ENCODE measurements around the gene TREX2.

The TREX2 gene, protein sequence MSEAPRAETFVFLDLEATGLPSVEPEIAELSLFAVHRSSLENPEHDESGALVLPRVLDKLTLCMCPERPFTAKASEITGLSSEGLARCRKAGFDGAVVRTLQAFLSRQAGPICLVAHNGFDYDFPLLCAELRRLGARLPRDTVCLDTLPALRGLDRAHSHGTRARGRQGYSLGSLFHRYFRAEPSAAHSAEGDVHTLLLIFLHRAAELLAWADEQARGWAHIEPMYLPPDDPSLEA

DNA sequence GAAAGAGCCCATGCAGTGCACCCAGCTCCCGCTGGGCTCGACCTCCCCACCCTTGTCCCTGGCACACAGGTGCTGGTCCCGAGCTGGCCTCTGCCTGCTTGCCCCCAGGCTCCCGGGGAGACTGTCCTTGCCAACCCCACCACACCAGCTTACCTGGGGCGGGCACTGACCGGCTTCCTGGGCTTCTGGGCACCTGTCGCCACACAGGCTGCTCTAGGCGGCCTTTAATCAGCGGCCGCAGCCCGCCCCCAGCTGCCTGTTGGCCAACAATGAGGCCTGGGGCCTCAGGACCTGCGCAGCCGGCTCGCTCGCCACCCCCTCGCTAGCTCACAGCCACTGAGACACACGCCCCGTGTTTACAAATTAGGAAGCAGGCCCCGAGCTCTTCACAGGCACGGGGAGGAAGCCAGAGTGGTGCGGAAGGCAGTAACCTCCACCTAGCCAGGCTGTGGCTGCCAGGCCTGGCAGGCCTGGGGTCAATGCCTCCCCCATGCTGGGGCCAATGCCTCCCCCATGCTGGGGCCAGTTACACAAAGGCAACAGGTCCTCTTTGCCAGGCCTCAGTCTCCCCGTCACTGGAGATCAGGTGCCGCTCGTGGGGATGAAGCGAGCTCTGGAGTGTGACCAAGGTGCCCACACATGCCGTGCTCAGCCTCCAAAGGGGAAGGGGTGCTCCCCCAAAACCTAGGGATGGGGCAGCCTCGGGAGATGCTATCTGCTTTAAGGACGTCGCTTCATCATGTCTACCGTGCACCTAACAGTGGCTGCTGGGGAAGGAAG is at the start of gene TREX2:
Gene TREX2 (minus strand): TSS at position 201 of the 780 bp plus-strand sequence. CDS start 626 bp downstream, outside the sequence.
- DNase-seq (ENCODE audit: low read depth) = no peak

DNA sequence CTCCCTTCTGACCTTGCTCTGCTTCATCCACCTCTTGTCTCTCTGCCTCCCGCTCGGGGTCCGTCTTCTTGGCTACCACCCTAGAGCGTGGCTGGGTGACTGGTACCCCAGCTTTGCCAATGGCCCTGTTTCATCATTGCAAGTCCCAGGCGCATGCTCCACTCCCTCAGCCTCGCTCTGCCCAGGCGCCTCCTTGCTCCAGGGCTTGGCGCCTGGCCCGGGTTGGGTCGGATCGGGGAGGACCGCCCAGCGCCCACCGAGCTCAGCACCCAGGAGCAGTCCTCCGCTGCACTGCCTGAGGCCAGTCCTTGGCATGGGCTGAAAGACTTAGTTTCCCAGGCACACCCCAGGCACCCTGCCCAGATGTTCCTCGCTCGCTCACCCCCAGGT is 49.5 kb upstream of the TREX2 start:
- no peak for DNase-seq (ENCODE audit: low read depth)

DNA sequence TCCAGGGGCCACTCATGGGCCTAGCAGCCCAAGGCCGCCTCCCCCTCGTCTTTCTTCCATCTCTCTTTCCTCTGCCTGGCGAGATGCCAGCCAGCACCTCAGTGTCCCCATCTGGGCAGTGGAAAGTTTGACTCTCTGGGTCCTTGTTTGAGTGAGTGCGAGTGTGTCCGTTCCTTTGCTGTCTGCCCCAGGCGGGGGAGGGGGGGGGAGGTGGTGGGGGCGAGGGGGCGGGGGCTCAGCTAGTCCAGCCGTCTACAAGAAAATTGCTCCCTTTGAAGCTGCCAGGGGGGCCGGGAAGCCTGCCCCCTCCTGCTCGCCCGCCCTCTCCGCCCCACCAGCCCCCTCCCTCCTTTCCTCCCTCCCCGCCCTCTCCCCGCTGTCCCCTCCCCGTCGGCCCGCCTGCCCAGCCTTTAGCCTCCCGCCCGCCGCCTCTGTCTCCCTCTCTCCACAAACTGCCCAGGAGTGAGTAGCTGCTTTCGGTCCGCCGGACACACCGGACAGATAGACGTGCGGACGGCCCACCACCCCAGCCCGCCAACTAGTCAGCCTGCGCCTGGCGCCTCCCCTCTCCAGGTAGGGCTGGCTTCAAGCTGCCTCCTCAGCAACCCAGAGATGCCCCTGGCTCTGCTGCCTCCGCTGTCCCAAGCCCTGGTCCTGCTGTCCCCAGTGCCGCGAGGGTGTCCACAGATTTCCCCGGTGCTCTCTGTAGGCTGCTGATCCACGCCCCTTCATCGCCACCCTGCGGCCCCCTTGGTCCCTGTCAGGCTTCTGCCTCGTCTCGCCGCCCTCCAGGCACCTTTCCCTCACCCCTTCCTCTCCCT is 48.9 kb upstream of the TREX2 start, which contains the start of gene BGN:
Gene BGN (plus strand): TSS at position 440 of the 821 bp plus-strand sequence. CDS start 9,652 bp downstream, outside the sequence.
- no peak for DNase-seq (ENCODE audit: low read depth)

DNA sequence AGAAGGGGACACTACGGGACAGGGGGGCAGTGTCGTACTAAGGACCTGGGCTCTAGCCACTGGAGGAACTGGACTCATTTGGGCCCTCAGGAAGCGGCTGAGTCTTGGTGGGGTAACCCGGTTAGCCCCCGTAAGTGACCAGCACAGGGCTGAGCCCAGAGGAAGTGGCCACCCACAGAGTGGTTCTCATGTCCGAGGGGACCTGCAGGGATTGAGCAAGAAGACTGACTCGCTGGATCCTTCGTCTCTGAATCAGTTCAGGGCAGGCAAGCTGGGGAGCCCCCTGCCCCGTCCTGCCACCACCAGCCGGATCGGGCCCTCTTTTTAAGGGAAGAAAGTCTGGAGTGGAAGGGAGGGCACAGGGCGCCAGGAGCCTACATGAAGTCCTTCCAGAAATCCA is 48.2 kb upstream of the TREX2 start:
- DNase-seq (ENCODE audit: low read depth) = no peak

DNA sequence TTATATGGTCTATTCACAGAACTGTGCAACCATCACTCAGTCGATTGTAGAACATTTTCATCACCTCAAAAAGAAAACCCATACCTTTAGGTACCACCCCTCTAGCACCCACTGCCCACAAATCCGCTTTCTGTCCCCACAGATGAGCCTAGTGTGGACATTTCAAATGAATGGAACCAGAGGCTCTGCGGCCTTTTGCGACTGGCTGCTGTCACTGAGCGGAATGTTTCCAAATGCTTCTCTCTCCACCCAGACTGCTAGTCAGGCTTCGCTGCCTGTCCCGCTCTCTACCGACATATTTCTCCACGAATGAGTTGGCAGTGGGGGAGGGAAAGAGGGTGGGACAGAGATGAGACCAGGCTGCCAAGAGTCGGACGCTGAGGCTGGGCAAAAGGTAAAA is 47.2 kb upstream of the TREX2 start:
- no peak for DNase-seq (ENCODE audit: low read depth)

DNA sequence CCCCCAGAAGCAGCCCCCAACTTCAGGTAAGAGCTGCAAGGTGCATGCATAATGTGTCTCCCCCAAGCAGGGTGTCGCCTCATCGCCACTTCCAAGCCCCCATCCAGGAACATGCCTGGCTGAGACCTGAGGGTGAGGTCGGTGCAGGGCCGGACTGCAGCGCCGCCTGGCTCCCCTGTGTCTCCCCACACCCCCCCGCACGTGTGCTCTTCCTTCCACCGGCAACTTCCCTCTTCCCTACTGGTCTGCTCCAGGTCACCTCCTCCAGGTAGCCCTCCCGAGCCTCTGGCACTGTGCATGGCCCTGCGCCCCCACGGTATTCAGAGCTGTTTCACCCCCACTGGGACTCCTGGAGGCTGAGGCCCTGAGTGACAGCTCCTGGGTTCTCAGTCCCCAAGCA is 46.7 kb upstream of the TREX2 start:
- no peak for DNase-seq (ENCODE audit: low read depth)

DNA sequence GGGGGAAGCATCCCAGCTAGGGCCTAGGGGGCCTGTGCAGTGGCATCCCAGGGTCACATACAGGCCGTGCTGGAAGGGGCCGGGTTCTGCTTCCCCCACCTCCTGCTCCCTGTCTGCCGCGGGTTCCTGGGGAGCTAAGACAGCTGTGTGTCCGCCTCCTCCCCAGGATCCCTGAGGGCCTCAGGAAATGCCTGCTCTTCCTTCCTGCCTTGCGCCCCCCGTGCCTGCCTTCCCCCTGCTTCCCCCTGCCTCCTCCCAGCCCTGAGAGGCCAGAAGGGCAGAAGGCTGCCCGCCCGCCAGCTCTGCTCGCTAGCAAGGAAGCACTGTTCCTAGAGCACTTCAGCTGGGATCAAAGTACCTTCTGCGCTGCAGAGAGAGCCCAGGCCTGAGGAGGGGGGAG is 46.1 kb upstream of the TREX2 start:
- DNase-seq (ENCODE audit: low read depth) = no peak

DNA sequence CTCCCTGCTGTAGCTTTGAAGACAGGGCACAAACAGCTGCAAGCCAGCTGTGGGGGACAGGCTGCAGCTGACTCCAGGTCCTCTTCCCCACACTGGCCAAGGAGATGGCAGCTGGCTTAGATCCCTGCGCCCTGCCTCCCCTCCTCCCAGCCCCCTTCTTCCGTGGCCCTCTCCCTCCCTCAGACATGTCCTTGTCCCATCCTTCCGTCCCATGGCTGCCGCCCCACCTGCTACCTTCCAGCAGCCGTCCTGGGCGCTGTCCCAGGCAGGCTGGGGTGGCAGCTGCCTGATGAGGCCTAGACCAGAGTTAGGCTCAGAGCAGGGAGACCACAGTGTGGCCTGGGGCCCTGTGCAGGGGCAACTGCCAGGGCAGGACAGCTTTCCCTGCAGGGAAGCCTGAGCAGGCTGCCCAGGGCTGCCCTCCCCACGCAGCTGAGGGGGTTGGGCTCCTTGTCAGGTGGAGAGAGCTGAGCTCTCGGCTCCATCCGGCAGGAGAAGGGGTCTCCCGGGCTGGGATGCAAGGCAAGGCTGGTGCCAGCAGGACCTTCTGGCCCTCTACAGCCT is 45.6 kb upstream of the TREX2 start:
- DNase-seq (ENCODE audit: low read depth) = no peak

DNA sequence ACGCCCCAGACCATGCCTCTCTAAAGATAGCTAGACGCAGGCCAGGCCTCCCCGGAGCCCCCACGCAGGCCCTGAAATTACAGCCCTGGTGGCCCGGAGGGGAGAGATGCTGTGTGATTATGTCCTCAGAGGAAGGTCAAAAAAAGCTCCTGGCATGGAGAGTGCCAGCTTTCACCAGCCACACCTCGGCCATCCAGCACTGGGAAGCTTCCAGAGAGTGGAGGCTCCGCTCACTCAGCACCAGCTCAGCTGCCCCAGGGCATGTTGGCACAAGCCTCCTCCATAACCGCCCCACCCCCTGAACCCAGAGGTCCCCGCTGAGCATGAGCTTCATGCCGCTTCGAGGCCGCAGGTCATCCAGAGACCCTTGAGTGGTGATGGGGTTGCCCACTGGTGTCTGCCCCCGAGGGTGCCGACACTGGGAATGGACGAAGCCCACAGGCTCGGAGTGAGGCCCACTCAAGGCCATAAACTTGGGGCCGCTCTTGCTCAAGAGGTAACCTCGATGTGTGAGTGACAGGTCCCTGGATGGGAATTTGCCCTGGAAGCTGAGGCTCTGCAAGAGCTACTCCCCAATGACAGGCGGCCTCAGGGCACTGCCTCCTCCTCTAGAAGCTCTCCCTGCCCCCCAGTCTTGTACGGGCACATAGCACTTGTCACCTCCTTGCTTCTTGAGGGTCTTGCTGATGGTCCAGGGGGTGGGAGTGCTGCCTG is 44.5 kb upstream of the TREX2 start:
- no peak for DNase-seq (ENCODE audit: low read depth)

DNA sequence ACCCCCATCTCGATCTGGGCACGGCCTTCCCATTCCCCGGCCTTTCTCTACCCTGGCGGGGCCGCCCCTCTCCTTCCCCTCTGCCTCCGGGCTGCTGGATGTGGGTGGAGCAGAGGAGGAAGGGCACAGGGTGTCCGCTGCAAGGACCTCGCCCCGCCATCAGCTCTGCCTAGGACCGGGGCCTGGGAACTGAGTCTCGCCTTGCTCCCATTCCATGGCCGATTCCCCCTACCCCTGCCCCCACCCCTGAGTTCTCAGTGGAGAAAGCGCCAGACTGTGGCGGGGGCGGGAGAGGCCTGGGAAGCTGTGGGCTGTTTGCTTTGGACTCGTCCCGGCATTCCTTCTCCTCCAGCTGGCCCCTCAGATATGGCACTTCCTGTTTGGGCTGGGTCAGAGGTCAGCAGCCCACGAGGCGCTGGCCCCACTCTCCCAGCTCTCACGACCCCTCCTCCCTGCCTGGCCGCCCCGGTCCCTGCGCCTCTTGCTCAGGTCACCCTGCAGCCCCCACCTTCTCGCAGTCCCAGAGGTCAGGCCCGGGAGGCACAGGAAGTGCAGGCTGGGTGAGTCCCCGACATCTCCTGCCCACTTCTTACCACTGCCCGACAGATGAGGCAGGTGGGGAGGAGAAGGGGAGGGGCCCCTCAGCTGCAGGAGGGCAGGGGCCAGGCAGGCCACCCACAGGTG is 42.5 kb upstream of the TREX2 start:
- DNase-seq (ENCODE audit: low read depth) = no peak

DNA sequence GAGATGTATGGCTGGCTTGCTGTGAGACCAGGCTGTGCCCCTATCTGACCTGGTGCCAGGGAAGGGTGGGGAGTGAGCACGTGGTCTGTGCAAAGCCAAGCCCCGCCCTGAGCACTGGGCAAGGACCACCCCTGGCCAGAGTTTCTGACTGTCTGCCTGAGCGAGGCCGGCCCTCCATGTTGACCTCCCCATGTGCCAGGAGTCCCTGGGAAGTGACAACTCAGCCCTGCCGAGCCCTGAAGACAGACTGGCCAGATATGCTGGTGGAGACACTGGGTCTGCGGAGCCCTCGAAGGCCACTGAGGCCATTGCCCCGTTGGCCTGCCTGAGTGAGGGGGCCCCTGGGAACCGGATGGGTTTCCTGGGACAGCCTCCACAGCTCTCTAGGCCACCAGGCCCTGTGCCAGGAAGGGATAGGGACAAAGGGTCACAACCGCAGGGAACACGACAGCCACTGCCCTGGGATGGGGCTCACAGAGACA is 41.8 kb upstream of the TREX2 start:
- no peak for DNase-seq (ENCODE audit: low read depth)

DNA sequence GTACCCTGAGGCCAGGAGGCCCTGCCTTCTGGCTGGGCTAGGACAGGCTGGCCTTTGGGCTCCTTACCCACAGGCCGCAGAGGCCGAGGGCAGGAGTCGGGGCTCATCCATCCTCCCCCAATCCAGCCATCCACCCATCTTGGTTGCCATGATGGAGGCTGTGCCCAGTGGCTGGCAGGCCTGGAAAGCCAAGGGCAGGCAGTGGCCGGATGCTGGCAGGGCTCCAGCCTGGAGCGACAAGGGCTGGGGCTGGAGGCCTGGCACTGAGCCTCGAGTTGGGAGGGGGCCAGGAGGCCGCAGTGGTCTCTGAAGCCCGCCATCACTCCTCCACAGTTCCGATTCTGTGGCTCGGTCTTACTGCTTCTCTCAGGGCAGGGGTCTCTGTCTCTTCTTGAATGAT is 40.3 kb upstream of the TREX2 start:
- DNase-seq (ENCODE audit: low read depth) = no peak

DNA sequence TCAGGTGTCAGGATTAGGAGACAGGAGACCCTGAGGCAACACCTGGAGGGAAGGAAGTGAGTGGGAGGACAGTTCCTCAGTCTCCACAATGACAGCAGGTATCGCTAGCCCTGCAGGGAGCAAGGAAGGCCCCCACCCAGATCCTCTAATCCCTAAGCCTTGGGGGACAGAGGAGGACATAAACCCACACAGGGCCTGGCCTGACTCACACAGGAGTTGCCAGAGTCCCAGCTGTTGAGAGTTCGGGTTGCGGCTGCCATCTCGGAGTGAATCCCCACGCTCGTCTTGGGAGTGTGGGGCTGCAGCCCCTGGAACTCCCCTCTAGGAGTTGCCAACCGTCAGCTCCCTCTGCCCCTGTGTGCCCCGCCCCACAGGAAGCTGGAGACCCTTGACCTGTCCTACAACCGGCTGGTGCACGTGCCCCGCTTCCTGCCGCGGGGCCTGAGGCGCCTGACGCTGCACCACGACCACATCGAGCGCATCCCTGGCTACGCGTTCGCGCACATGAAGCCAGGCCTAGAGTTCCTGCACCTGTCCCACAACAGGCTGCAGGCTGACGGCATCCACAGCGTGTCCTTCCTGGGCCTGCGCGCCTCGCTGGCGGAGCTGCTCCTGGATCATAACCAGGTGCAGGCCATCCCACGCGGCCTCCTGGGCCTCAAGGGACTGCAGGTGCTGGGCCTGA is 39.7 kb upstream of the TREX2 start:
- DNase-seq (ENCODE audit: low read depth) = no peak

DNA sequence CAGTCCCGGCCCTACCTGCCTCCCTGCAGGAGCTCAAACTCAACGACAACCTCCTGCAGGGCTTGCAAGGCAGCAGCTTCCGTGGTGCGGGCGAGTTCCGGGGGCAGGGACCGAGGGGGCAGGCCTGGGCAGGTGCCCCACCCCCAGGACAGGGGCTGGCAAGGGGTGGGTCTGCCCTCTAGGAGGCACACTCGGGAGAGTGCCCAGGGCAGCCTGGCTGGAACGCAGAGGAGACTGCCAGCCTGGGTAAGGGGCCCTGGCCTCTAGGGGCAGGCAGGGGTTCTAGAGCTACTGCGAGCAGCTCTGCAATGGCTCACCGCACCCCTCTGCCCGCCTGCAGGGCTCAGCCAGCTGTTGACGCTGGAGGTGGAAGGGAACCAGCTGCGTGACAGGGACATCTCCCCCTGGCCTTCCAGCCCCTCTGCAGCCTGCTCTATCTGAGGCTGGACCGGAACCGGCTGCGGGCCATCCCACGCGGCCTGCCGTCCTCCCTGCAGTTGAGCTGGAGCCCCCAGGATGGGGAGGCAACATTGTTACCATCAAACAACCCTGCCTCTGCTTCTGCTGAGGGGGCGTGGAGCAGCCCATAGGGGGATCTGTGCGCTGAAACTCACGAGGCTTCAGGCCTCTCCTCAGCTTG is 36.6 kb upstream of the TREX2 start:
- DNase-seq (ENCODE audit: low read depth) = no peak

DNA sequence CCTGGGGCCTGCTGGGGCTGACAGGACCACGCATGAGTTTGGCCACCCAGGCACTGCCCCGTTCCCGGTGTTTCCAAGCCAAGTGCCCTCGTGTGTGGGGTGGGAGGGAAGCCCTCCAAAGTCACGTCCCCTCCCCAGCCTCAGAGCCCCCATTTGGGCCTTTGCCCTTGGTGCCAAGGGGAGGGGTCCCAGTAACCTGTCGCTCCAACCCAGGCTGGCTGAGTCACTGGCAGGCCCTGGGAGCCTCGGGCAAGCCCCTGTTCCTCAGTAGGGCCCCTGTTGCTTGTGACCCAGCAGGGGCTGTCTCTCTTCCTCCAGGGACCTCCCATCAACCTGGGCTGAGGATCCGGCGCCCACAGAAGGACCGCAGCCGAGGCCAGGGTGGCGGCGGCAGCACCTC is 35.2 kb upstream of the TREX2 start:
- no peak for DNase-seq (ENCODE audit: low read depth)

DNA sequence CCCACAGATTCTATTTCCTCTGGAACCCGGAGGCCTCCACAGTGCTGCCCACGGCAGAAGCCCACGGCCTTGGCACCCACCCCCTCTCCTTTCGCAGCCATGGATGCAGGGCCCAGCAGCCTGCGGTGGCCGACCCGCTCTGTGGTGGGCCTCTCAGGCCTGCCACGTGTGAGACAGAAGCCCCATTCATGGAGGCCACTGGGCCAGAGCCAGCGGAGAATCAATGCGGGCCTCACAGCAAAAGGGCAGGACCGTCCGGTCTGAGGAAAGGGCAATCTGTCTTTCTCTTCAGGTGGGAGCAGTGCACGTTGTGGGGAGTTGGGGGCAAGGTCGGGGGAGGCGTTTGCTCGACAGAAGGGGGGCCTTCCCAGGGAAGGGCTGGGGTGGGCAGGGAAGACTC is 32.9 kb upstream of the TREX2 start:
- DNase-seq (ENCODE audit: low read depth) = no peak

DNA sequence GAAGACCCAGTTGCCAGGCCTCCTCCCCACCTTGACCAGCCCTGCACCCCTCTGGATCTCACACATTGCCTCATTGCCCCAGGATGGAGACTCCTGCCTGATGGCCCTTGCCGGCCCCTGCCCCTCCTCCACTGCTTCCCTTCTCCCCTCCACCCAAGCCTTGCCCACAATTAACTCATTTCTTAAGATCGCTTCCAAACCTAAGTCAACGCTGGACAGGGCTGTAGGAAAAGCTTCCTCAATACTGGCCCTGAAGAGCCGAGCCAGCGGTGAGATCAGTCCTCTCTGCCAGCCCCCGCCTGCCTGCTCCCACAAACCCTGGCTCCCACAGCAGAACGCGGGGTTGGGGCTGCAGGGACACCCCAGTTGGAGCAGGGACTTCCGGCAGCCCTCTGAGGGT is 32.0 kb upstream of the TREX2 start:
- no peak for DNase-seq (ENCODE audit: low read depth)

DNA sequence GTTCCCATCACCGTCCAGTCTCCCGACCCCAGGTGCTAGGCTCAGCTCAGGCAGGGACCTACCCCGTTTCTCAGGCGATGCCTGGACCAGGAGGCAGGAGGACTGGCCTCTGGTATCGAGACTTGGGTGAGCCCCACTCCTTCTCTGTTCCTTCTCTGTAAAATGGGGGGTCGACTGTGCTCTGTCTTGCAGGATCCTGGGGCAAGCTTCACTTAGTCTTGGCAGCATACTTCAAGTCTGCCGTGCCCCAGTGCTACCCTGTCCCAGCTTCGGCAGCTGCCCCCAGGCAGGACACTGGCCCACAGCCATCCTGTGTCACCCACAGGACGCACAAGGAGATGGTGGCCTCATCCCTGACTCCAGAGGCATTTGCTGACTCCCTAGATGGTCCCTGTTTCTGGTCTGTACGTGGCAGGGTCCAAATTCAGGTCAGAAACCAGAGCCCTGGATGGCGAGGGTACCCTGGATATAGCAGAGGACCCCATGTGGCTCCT is 31.6 kb upstream of the TREX2 start:
- no peak for DNase-seq (ENCODE audit: low read depth)

DNA sequence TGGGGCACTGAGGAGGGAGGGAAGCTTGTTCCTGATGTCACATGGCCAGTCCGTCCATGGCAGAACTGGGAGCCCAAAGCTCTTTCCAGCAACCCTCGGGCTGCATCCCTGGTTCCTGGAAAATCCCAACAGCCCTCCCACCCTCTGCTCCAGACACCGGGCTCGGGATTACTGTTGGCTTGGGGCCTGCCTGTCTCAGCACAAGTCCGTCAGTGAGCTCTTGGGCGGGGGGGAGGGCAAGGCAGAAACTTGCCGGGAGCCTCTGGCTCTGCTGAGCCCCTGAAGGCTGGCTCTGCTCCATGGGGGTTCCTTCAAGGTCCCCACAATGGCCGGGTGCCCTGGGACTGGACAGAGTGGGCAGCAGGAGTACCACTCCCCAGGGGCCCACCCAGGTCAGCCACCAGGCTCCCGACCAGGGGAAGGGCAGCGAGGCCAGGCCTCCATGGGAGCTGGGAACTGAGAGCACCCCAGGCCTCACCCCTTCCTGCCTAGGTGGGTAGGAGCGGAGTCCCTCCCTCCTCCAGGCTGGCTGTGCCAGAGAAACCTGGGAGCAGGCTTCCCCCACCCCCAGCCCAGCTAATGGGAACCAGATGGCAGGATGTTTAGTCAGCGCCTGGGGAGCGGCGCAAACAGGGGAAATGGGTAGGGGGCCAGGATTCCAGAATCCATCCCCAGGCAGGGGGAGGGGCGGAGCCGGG is 31.0 kb upstream of the TREX2 start:
- no peak for DNase-seq (ENCODE audit: low read depth)
